Neuron (in vitro differentiated cells): ENCODE results near the gene MYO5B.

Source experiments
- H2AFZ ChIP-seq: one replicate; pipeline ENCODE4 v1.6.1; 2013; ENCODE audit warnings: low read depth, mild to moderate bottlenecking, inconsistent platforms, low read length, moderate library complexity
- H3K27me3 ChIP-seq: one replicate; pipeline ENCODE4 v1.6.1; 2013; ENCODE audit warnings: low read length; ENCODE audit not compliant: insufficient read depth
- H3K36me3 ChIP-seq: one replicate; pipeline ENCODE4 v1.6.1; 2013; ENCODE audit warnings: low read length; ENCODE audit not compliant: insufficient read depth
- H3K4me1 ChIP-seq: one replicate; pipeline ENCODE4 v1.6.1; 2013; ENCODE audit warnings: low read length; ENCODE audit not compliant: insufficient read depth
- H3K4me3 ChIP-seq: 2 replicates; pipeline ENCODE4 v1.5.1; 2013; ENCODE audit warnings: mild to moderate bottlenecking, low read length, moderate library complexity
- H3K9me3 ChIP-seq: one replicate; pipeline ENCODE4 v1.6.1; 2013; ENCODE audit warnings: low read length

Gene MYO5B

DNA sequence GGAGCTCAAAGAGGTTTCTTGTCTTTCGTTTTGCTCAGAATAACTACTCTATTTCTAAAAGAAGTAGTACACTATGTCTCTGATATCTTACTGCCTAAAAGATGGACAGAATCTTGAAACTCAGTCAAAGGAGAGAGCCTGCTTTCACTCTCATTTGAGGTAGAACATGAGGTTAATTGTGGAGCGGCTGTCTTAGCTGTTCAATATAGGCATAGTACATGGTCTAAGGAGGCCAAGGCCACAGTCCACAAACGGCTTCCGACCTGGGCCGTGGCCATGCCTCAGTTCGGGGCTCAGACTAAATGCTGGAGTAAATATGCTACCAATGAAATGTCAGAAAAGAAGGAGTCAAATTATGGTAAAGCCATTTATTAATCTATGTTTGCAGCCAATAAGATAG lies 195.8 kb downstream of the MYO5B start:
- Histone ChIP-seq H3K4me3 (no peak overlapping the region), H3K36me3 (no peaks in the 10 kb centered on the region), H2AFZ (no peak overlapping the region), H3K4me1 (no peaks in the 10 kb centered on the region), H3K9me3 (no peaks in the 10 kb centered on the region), H3K27me3 (peaks cover 4% of the 10 kb centered on the region)

DNA sequence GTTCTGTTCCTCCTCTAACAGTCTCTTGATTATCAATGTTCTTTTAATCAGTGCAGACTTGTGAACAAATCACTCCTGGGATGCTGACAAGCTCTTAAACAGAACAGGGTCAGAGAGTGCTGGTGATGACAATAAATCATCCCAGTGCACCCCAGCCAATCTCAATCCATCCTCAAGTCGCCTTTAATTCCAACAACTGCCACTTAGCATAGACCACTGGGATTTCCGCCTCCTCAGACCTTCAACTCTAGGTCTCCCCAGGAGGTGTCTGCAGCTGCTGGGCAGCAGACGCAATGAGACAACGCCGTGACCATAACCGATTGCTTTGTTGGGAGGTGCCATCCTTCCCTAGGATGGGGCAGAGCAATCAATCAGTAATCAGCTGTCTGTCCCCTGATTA lies 197.4 kb downstream of the MYO5B start:
- H3K4me3 ChIP-seq, result no peak overlapping the region
- H3K4me1 ChIP-seq, result no peaks in the 10 kb centered on the region
- no peak overlapping the region for H2AFZ ChIP-seq
- no peaks in the 10 kb centered on the region for H3K9me3 ChIP-seq
- no peaks in the 10 kb centered on the region for H3K36me3 ChIP-seq
- peaks cover under 1% of the 10 kb centered on the region for H3K27me3 ChIP-seq

DNA sequence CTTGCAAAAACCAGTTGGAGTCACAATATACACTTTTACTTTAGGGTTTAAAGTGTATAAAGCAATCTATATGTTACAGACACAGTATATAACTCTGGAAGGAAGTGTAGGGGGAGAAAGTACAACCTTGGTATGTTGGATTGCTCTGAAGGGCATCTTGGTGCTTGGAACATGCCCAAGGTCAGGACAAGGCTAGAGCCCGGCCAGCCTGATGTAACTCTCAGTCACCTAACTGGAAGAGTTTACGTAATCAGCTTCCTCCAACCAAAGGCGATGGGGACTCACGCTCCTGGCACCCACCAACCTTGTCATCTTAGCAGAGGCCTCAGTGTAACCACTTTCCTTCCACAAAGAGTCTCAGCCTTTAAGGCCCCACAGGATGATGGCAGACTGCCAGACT lies 200.5 kb downstream of the MYO5B start:
- H3K27me3 ChIP-seq, result no peaks in the 10 kb centered on the region
- H3K4me3 ChIP-seq, result no peak overlapping the region
- H3K4me1 ChIP-seq, result no peaks in the 10 kb centered on the region
- no peaks in the 10 kb centered on the region for H3K36me3 ChIP-seq
- H3K9me3 ChIP-seq, result no peaks in the 10 kb centered on the region
- H2AFZ ChIP-seq, result no peak overlapping the region

DNA sequence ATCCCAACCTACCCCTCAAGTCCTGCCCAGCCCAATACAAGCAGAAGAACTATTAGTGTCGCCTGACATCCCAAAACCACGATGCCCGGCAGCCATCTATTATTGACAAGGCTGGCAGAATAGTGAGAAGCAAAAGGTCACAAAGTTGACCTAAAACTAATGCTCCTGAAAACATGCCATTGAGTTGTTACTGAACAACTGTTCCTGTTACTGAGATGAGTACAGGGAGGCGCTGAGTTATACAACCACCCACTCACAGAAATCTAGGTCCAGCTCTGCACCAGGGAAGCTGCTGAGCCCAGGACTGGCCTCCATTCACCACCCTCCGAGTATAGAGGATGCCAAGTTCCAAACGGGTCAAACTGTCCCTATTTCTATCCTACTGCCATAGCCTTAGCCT lies 201.6 kb downstream of the MYO5B start:
- no peak overlapping the region for H2AFZ ChIP-seq
- no peaks in the 10 kb centered on the region for H3K27me3 ChIP-seq
- H3K36me3 ChIP-seq, result no peaks in the 10 kb centered on the region
- no peaks in the 10 kb centered on the region for H3K4me1 ChIP-seq
- H3K9me3 ChIP-seq, result no peaks in the 10 kb centered on the region
- no peak overlapping the region for H3K4me3 ChIP-seq

DNA sequence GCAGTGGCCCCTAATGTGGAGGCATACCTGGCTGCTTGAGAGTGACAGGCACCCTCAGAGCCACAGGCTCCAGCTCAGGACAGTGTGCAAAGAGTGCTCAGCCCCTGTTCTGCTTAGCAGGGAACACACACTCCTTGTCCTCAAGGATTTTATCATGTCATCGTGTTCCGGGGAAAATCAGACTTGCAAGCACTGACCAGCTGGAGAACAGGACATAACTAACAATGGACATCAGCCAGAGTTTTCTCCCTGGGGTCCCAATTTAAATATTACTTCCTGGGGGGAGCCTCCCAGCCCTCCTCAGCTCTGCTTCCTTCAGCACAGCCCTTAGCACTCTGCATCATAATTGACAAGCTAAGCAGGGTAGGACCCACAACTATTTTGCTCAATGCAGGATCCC lies 206.2 kb downstream of the MYO5B start:
- no peak overlapping the region for H2AFZ ChIP-seq
- no peaks in the 10 kb centered on the region for H3K27me3 ChIP-seq
- H3K4me3 ChIP-seq, result no peak overlapping the region
- no peaks in the 10 kb centered on the region for H3K4me1 ChIP-seq
- no peaks in the 10 kb centered on the region for H3K36me3 ChIP-seq
- no peaks in the 10 kb centered on the region for H3K9me3 ChIP-seq

DNA sequence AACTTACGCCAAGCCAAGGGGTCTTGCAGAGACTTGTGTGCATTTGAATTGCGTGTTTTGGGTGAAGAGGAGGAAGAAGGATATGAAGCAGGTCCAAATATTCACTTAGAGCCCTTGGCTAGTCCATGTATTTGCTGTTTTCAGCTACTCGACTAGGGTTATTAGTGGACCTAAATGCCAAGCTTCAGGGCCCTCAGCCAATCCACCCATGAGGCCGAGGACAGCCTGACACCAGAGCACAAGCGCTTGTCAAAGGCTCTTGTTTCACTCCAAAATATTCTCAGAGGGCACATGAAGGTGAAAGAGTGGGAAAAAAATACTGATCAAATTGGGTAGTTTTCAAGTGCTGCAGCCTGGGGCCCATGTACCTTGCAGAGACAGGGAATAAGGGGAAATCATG lies 206.8 kb downstream of the MYO5B start:
- Histone ChIP-seq H3K9me3 (no peaks in the 10 kb centered on the region), H3K27me3 (no peaks in the 10 kb centered on the region), H3K4me1 (no peaks in the 10 kb centered on the region), H3K36me3 (no peaks in the 10 kb centered on the region), H3K4me3 (no peak overlapping the region), H2AFZ (no peak overlapping the region)

DNA sequence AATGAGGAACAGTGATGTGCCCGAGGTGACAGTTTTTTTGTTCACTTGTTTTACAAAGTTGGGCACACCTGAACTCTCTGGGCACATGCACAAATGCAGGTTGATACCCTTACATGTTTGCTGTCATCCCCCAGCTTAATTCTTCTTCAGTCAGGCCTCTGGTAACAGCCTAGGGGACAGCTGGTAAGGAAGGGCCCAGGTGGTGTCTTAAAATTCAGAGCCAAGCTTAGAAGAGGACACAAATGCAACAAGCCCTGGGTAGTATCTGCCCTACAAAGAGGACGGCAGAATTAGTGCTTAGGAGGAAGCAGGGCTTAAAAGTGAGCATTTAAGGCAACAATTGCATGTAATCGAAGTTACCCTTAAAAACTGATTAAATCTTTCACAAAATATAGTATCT lies 209.7 kb downstream of the MYO5B start:
- Histone ChIP-seq H3K4me1 (no peaks in the 10 kb centered on the region), H3K4me3 (no peak overlapping the region), H3K36me3 (no peaks in the 10 kb centered on the region), H3K9me3 (no peaks in the 10 kb centered on the region), H3K27me3 (no peaks in the 10 kb centered on the region), H2AFZ (no peak overlapping the region)

DNA sequence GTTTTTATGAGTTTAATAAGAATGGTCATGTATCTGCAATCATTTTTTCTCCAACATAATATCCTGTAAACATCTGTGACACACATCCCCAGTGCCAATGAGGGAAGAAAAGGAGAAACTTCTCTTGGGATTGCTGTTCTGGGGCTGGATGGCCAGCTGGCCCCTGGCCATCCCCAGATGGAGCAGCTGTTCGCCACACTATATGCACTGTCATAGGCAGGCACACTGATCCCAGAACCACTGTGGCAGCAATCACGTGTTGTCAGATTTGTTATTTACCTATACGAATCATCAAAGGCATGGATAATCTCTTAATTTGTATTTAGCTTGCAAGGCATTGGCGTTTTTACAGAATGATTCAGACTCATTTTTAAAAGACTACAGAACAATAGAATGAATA lies 214.1 kb downstream of the MYO5B start:
- H3K4me1 ChIP-seq, result no peaks in the 10 kb centered on the region
- no peak overlapping the region for H2AFZ ChIP-seq
- no peaks in the 10 kb centered on the region for H3K36me3 ChIP-seq
- H3K9me3 ChIP-seq, result no peaks in the 10 kb centered on the region
- no peak overlapping the region for H3K4me3 ChIP-seq
- no peaks in the 10 kb centered on the region for H3K27me3 ChIP-seq

DNA sequence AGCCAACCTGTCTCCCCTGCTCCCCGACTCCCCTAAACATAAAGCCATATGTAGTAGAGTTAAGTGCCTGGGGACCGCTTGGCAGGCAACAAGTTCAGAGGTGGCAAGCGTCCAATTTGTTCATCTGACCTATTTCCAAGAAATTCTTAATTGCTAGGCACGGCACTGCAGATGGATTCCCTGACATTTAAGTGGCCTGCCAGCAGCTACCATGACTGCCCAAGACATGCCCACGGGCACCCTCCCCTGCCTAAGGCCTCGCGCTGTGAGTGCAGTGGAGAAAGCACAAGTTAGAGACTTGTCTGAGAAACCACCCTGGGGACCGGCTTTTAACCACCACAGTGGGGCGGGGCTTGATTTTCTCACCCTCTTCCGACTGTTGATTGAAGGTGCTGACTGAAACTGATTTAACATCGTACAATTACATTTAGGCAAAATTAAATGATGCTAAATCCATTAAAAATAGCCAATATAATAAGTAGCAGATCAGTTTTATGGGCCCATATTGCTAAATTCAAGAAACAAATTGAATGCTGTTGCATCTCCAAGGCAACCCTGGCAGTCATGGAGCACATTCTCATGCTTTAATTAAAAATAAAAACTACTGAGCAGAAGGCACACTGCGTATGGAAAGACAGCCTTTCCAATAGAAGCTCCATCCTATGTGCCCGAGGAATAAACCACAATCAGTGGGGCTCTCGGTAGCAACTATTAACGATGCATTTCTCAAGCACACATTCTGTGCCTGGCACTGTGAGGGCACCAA lies 218.0 kb downstream of the MYO5B start:
- H2AFZ ChIP-seq, result no peak overlapping the region
- no peaks in the 10 kb centered on the region for H3K36me3 ChIP-seq
- H3K4me3 ChIP-seq, result no peak overlapping the region
- no peaks in the 10 kb centered on the region for H3K4me1 ChIP-seq
- no peaks in the 10 kb centered on the region for H3K9me3 ChIP-seq
- no peaks in the 10 kb centered on the region for H3K27me3 ChIP-seq

DNA sequence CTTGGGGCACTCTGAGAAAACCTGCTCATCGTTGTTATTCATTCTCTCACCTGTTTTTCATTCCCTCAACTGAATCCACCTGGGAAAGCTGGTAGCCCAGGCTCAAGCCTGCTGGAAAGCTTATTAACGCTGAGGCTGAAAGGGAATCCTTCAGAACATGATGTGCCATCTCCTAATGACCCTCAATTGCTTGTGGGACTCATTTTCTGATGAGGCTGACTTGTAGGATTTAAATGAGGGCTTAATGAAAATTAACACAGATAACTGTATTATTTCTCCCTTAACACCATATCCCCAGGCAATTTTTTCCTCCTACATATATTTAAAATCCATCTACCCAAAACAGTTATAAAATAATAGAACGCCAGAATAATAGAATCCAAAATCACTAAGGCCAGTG lies 218.9 kb downstream of the MYO5B start:
- Histone ChIP-seq H2AFZ (no peak overlapping the region), H3K9me3 (no peaks in the 10 kb centered on the region), H3K36me3 (no peaks in the 10 kb centered on the region), H3K4me1 (no peaks in the 10 kb centered on the region), H3K27me3 (no peaks in the 10 kb centered on the region), H3K4me3 (no peak overlapping the region)

DNA sequence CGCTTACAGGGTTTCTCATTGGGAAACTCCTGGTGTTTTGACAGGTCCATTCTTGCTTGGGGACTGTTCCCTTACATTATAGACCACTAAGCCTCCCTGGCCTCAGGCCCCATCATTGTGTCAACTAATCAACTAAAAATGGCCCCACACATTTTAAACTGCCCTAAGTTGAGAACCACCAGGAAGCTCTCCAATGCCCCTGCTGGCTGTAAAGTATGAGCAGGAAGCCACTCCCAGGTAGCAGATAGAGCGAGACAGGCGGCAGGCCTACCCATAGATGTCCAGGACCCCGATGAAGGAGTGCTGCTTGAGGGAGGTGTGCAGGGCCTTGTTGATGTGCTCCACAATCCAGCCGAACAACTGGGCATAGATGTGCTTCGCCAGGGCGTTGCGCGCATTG lies 220.9 kb downstream of the MYO5B start:
- no peaks in the 10 kb centered on the region for H3K36me3 ChIP-seq
- H3K27me3 ChIP-seq, result no peaks in the 10 kb centered on the region
- no peaks in the 10 kb centered on the region for H3K4me1 ChIP-seq
- no peak overlapping the region for H3K4me3 ChIP-seq
- no peaks in the 10 kb centered on the region for H3K9me3 ChIP-seq
- no peak overlapping the region for H2AFZ ChIP-seq

DNA sequence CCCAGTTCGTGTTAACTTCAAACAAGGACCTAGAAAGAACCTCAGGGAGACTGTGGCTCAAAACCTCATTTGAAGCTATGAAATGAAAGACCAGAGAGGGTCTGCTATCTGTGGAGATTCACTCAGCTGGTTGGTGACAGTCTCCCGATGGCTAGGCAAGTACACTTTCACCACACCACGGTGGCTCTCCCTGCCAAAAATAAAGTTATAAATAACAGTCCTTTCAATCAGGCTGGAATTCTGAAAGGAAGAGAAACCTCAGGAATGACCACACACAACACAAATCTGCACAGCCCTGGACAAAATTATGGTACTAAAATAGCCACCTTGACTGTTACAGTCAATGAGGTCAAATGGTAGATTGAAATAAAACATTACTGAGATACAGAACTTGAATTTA lies 221.4 kb downstream of the MYO5B start:
- Histone ChIP-seq H3K4me1 (no peaks in the 10 kb centered on the region), H2AFZ (no peak overlapping the region), H3K9me3 (no peaks in the 10 kb centered on the region), H3K4me3 (no peak overlapping the region), H3K36me3 (no peaks in the 10 kb centered on the region), H3K27me3 (no peaks in the 10 kb centered on the region)

DNA sequence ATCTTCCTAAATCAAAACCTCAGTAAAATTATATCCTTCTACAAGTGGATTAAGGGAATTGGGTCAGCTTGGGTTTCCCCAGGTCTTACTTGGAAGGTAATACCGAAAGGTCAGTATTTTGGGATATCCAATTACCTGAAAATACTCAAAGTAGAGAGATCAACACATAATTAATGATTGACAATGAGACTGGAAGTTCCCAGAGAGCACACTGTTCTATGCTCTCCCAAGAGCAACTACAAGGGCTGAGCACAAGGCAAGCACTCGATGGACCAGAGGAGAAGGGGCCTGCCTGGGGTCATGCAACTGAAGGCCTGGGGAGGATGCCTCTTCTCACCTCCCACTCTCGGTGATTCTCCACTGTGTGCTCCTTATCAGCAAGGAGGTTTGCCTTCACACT lies 222.4 kb downstream of the MYO5B start:
- Histone ChIP-seq H3K4me3 (no peak overlapping the region), H3K4me1 (no peaks in the 10 kb centered on the region), H3K9me3 (no peaks in the 10 kb centered on the region), H2AFZ (no peak overlapping the region), H3K27me3 (no peaks in the 10 kb centered on the region), H3K36me3 (no peaks in the 10 kb centered on the region)

DNA sequence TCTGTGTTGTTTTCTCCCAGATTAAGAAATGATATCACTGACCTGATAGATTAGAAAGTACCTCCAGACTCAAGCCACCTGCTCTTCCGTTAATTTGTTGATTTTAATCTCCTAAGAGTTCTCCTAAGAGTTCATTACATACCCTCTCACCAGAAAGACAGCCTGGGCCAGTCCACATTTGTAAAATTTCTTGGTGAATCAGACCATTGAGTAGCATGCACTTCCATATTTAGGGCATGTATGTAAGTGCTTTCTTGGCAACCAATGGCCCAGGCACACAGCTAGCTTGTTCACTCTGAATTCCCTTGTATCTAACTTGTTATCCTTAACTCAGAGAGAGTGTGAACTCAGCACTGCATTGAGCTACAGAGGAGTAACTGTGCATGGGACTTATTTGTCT lies 223.5 kb downstream of the MYO5B start:
- no peak overlapping the region for H2AFZ ChIP-seq
- H3K9me3 ChIP-seq, result no peaks in the 10 kb centered on the region
- H3K4me3 ChIP-seq, result no peak overlapping the region
- no peaks in the 10 kb centered on the region for H3K27me3 ChIP-seq
- no peaks in the 10 kb centered on the region for H3K4me1 ChIP-seq
- H3K36me3 ChIP-seq, result no peaks in the 10 kb centered on the region
